GM21786 (cell line): ENCODE measurements around the gene TMEM217.
A peak's percentile ranks its signal among the peaks of the same experiment; 100 is the strongest.
"Not testable (repeated sequence)": the region's sequence is repeated elsewhere in the genome, so short reads cannot be mapped to it uniquely, and the experiment has no call there.

Source experiments
- ATAC-seq: cut with Tn5 transposase; IDR thresholded peaks from one replicate; pipeline ENCODE4 v1.9.1; 2021; ENCODE audit not compliant: unreplicated experiment

The TMEM217 gene

DNA sequence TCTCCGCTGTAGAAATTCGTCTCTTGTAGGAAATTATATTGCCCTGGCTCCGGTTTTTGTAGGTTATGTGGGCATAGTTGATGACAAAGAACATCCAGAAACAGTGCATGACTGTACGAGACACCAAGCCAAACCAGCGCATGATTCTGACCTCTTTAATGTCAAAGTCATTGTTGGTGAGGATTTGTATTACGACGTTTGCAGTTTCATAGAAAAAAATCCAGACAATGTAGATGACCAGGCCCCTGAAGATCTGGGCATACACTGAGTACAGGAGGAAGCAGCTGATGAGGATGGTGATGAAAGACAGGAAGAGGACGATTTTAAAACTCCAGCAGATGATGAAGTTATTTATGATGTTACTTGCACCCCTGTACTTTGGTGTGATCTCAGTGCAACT lies 39.4 kb downstream of the TMEM217 start:
- ATAC-seq: no peak

DNA sequence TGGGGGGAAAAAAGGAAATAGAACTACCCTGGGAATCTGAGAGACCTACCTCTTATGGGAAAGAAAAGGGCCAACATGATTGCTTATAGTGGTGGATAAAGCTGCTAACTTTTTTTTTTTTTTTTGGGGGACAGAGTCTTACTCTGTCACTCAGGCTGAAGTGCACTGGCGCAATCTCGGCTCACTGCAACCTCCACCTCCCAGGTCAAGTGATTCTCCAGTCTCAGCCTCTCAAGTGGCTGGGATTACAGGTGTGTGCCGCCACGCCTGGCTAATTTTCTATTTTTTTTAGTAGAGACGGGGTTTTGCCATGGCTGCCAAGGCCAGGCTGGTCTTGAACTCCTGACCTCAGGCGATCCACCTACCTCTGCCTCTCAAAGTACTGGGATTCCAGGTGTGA lies 39.9 kb downstream of the TMEM217 start:
- ATAC-seq: no peak

- no peak for ATAC-seq
Measured at GRCh38 chr6:37212268-37212667, 45.7 kb downstream of the TMEM217 start.

GRCh38 chr6:37210313-37210968 lies 47.5 kb downstream of the TMEM217 start:
- ATAC-seq: peak; percentile 50

DNA sequence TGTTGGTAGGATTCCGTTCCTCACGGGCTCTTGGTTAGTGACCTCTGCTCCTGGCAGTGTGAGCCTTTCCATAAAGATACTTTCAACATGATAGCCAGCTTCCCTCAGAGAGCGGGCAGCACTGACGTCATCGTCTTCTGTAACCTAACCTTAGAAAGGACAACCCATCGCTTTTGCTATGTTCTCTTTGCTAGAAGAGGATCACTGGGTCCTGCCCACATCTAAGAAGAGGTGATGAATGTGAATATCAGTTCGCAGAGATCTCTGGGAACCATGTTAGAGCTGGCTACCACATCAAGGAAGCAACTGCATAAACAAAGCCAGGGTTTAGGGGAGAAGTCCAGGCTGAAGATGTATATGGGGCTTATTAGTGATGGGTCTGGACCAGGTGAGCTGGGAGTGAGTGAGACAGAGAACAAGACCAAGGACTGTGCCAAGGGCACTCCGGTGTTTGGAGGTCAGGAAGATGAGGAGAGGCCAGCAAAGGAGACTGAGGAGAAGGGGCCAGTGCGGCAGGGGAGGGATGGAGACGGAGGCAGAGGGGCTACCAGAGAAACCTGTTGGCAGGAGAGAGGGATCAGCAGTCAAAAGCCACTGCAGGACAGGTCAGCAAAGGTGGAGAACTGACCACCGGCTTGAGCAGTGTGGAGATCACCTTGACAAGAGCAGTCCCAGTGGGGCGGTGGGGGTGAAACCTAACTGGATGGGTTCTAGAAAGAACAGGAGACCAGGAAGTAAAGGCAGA lies 48.3 kb downstream of the TMEM217 start:
- no peak for ATAC-seq

DNA sequence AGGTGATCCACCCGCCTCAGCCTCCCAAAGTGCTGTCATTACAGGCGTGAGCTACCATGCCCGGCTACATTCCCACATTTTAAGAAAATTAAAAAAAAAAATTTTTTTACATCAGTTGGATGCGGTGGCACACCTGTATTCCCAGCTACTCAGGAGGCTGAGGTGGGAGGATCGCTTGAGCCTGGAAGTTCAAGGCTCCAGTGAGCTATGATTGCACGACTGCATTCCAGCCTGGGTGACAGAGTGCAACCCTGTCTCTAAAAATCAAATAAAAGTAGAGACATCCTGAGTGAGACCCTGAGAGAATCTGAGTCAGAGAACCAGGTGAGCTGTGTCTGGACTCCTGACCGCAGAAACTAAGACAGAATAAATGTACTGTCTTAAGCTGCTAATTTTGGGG lies 49.2 kb downstream of the TMEM217 start:
- ATAC-seq: no peak

DNA sequence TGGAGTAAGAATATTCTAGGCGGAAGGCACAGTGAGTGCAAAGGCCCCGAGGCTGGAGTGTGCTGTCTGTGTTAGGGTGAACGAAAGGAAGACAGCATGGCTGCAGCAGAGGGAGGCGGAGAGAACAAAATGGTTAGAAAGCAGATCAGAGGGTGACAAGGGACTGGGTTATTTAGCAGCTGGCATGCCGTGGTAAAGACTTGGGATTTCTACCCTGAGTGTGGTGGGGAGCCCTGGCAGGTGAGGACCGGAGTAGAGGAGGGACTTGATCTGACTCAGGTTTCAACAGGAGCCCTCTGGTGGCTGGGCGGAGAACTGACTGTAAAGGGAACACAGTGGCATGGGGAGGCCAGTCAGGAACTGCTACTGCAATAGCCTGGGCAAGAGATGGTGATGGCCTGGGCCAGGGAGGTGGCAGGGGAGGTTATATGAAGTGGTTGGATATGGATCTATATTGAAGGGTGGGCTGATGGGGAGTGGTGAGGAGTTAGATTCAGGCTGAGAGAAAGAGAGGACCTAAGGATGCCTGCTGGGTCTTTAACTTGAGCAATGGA lies 50.0 kb downstream of the TMEM217 start:
- peak; percentile 58 for ATAC-seq

DNA sequence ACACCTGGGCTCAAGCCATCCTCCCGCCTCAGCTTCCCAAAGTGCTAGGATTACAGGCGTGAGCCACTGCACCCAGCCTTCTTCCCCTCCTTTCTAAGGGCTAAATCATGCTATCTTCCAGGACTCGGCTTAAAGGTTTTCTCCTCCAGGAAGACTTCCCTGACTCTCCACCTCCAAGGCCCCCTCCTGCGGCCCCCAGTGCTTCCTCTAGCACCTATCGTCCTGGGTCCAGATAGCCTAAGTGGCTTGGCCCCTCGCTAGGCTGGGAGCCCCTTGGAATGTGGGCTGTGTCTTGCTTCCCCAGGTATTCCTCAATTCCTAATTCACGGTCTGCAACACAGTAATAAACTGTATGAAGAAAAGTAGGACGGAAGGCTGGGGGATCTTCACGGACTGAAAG lies 51.3 kb downstream of the TMEM217 start:
- no peak for ATAC-seq

DNA sequence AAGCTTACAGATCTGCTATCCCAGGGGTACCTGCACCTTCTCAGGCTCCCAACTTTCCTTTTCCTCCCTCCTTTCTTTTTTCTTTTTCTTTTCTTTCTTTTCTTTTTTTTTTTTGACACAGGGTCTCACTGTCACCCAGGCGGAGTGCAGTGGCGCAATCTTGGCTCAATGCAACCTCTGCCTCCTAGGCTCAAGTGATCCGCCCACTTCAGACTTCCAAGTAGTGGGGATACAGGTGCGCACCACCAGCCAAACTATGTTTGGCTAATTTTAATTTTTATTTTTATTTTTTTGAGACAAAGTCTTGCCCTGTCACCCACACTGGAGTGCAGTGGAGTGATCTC lies 52.0 kb downstream of the TMEM217 start:
- no peak for ATAC-seq

- no peak for ATAC-seq
Measured at GRCh38 chr6:37205175-37205996, 52.6 kb downstream of the TMEM217 start.

DNA sequence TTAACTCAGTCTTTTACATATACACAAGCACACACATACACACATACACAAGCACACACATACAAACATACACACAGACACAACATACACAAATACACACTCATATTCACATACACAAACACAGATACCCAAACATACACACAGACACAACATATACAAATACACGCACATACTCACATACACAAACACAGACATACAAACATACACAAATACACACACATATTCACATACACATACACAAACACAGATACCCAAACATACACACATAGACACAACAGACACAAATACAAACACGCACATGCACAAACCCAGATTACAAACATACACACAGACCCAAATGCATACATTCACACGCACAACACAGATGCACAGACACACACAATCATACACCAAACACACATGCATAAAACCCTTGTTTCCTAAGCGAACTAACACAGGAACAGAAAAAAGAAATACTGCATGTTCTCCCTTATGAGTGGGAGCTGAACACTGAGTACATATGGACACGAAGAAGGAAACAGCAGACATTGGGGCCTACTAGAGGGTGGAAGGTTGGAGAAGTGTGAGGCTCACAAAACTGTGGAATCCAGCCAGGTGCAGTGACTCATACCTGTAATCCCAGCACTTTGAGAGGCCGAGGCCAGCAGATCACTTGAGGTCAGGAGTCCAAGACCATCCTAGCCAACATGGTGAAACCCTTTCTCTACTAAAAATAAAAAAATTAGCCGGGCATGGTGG lies 53.8 kb downstream of the TMEM217 start:
- ATAC-seq: no peak

DNA sequence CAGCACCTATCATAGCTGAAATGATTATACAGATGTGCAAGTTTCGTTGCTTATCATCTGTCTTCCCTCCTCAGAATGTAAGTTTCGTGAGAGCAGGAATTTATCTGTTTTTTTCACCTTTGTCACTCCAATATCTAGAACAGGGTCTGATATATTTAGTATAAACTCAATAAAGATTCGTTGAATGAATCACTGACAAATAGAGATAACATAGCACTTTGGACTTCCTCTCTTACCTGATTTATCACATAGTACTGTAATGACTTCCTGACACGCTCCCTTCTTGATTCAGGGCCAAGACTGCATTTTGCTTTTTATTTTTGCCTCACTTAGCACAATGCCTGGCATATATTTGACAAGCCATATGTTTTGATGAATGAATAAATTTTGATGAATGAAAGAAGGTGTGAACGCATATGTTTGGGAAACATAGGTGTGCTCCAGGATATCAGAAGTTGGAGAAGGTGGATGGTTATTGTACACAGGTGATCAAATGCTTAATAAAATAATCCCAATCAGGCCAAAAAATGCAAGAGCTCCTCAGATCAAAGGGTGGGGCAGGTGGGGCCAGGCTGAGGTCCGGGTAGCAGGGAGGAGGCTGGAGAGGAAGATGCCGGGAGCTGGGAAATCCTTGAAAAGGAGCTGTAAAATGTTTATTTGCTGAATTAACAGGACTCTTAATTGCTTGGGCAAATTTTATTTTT lies 55.0 kb downstream of the TMEM217 start:
- ATAC-seq: no peak

GRCh38 chr6:37201726-37202125 lies 56.2 kb downstream of the TMEM217 start:
- no peak for ATAC-seq

- ATAC-seq: no peak
Measured at GRCh38 chr6:37200085-37200484, 57.9 kb downstream of the TMEM217 start.

DNA sequence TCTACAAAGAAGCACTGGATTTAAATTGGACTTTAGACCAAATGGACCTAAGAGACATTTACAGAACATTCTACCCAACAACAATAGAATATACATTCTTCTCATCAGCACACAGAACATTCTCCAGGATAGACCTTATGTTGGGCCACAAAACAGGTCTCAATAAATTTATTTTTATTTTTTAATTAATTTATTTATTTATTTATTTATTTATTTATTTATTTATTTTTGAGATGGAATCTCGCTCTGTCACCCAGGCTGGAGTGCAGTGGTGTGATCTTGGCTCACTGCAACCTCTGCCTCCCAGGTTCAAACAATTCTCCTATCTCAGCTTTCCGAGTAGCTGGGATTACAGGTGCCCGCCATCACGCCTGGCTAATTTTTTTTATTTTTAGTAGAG lies 61.5 kb downstream of the TMEM217 start:
- ATAC-seq: not testable (repeated sequence)

- not testable (repeated sequence) for ATAC-seq
Measured at GRCh38 chr6:37194886-37195285, 63.1 kb downstream of the TMEM217 start.

- ATAC-seq: no peak
Measured at GRCh38 chr6:37192666-37193065, 65.3 kb downstream of the TMEM217 start.

GRCh38 chr6:37190159-37190535 lies 67.8 kb downstream of the TMEM217 start:
- ATAC-seq: no peak

GRCh38 chr6:37188962-37189510 lies 68.9 kb downstream of the TMEM217 start:
- ATAC-seq: no peak
